ENCODE data around the gene UBE2N. TPM values are rescaled to one million over a fixed set of nuclear protein-coding genes. Genes with fewer than 3 reads are reported as not detected.

UBE2N gene
- total RNA-seq, 1 experiment from 2014 or later, result 159 TPM

GRCh38 chr12:93375906-93376305, 65.8 kb downstream of the UBE2N start:
- no peaks in the 10 kb centered on the region for H3K27me3 Mint-ChIP-seq (ENCODE audit: unreplicated experiment)
- intact Hi-C loops (cut with micrococcal nuclease; ENCODE audit: unreplicated experiment), result no loop called here
- H3K9me3 Mint-ChIP-seq (ENCODE audit: low read depth, unreplicated experiment), result no peaks in the 10 kb centered on the region
- no peak overlapping the region for H3K27ac Mint-ChIP-seq (ENCODE audit: unreplicated experiment)
- DNase-seq, result no peak
- CTCF ChIA-PET, result interaction anchor here (0.6 to 1.5 kb wide), 2 partner anchors 11 to 389 kb away, joined by 4 to 7 read pairs; no protein-coding TSS in a partner anchor
- no TSS peak for BruUV-seq (replicated peaks)
- no peak overlapping the region for H3K4me3 Mint-ChIP-seq (ENCODE audit: low read depth, unreplicated experiment)
- peaks cover 39% of the 10 kb centered on the region for H3K36me3 Mint-ChIP-seq (ENCODE audit: insufficient read depth, unreplicated experiment)
- H3K4me1 Mint-ChIP-seq (ENCODE audit: low read depth, unreplicated experiment), result peaks cover 46% of the 10 kb centered on the region
- TF ChIP-seq CTCF (IDR thresholded peaks at IDR 0.05; ENCODE audit: unreplicated experiment), result no peak

- CTCF ChIA-PET, result interaction anchor here (1.0 kb wide), 1 partner anchor 22 kb away, joined by 3 read pairs; no protein-coding TSS in a partner anchor
- peaks cover 28% of the 10 kb centered on the region for H3K36me3 Mint-ChIP-seq (ENCODE audit: insufficient read depth, unreplicated experiment)
- DNase-seq, result no peak
- H3K9me3 Mint-ChIP-seq (ENCODE audit: low read depth, unreplicated experiment), result no peaks in the 10 kb centered on the region
- no peak overlapping the region for H3K27ac Mint-ChIP-seq (ENCODE audit: unreplicated experiment)
- no peak overlapping the region for H3K4me3 Mint-ChIP-seq (ENCODE audit: low read depth, unreplicated experiment)
- H3K4me1 Mint-ChIP-seq (ENCODE audit: low read depth, unreplicated experiment), result peaks cover 32% of the 10 kb centered on the region
- no peaks in the 10 kb centered on the region for H3K27me3 Mint-ChIP-seq (ENCODE audit: unreplicated experiment)
- intact Hi-C loops (cut with micrococcal nuclease; ENCODE audit: unreplicated experiment), result no loop called here
- no TSS peak for BruUV-seq (replicated peaks)
- no peak for TF ChIP-seq CTCF (IDR thresholded peaks at IDR 0.05; ENCODE audit: unreplicated experiment)
Measured at GRCh38 chr12:93373961-93374656, 67.6 kb downstream of the UBE2N start.

- Mint-ChIP-seq H3K27me3 (ENCODE audit: unreplicated experiment) (no peaks in the 10 kb centered on the region), H3K4me1 (ENCODE audit: low read depth, unreplicated experiment) (peaks cover 22% of the 10 kb centered on the region), H3K4me3 (ENCODE audit: low read depth, unreplicated experiment) (no peak overlapping the region), H3K9me3 (ENCODE audit: low read depth, unreplicated experiment) (no peaks in the 10 kb centered on the region), H3K27ac (ENCODE audit: unreplicated experiment) (no peak overlapping the region), H3K36me3 (ENCODE audit: insufficient read depth, unreplicated experiment) (no peaks in the 10 kb centered on the region)
- no peak for DNase-seq
- BruUV-seq (replicated peaks), result no TSS peak
- no peak for TF ChIP-seq CTCF (IDR thresholded peaks at IDR 0.05; ENCODE audit: unreplicated experiment)
- intact Hi-C loops (cut with micrococcal nuclease; ENCODE audit: unreplicated experiment), result no loop called here
- CTCF ChIA-PET, result no interaction called here
Measured at GRCh38 chr12:93370947-93371346, 70.8 kb downstream of the UBE2N start.

GRCh38 chr12:93369505-93369904, 72.2 kb downstream of the UBE2N start:
- H3K36me3 Mint-ChIP-seq (ENCODE audit: insufficient read depth, unreplicated experiment), result no peaks in the 10 kb centered on the region
- no peaks in the 10 kb centered on the region for H3K27me3 Mint-ChIP-seq (ENCODE audit: unreplicated experiment)
- DNase-seq, result no peak
- CTCF ChIA-PET, result no interaction called here
- H3K9me3 Mint-ChIP-seq (ENCODE audit: low read depth, unreplicated experiment), result no peaks in the 10 kb centered on the region
- TF ChIP-seq CTCF (IDR thresholded peaks at IDR 0.05; ENCODE audit: unreplicated experiment), result no peak
- no peak overlapping the region for H3K27ac Mint-ChIP-seq (ENCODE audit: unreplicated experiment)
- H3K4me1 Mint-ChIP-seq (ENCODE audit: low read depth, unreplicated experiment), result peaks cover 11% of the 10 kb centered on the region
- intact Hi-C loops (cut with micrococcal nuclease; ENCODE audit: unreplicated experiment), result no loop called here
- no TSS peak for BruUV-seq (replicated peaks)
- H3K4me3 Mint-ChIP-seq (ENCODE audit: low read depth, unreplicated experiment), result no peak overlapping the region
